Activated CD4-positive, alpha-beta T cell treated with anti-CD3 and anti-CD28 coated beads, Interleukin-2, amount 50 U/mL, for 48 hours (primary cell): ENCODE results near the gene PPP1R15A.
"Not testable (repeated sequence)": the region's sequence is repeated elsewhere in the genome, so short reads cannot be mapped to it uniquely, and the experiment has no call there.

ENCODE experiments used
- DNase-seq, 2 experiments: peaks; one replicate each; pipeline ENCODE4 v3.0.0-alpha.2; 2020

PPP1R15A gene

DNA sequence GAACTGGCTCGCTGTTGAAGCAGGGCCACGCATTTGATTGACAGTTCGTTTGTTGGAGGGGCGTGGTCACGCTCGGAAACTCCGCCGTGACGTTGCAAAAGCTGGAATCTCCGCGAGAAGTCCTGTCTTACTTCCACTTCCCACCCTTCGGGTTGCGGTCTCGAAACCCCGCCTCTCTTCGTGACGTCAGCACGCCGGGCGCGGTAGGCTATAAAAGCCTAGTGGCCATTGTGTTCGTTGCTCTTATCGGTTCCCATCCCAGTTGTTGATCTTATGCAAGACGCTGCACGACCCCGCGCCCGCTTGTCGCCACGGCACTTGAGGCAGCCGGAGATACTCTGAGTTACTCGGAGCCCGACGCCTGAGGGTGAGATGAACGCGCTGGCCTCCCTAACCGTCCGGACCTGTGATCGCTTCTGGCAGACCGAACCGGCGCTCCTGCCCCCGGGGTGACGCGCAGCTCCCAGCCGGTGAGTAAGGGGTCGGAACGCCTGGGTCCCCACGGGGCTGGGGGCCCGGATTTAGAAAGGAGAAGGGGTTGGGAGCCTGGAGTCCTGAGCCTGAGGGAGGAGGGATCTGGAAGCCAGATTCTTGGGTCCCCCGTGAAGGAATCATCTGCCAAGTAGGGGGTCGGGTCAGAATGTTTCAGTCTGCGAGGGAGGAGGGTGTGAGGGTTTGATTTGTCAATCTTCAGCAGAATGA lies at the start of gene PPP1R15A:
Gene PPP1R15A, plus strand, starts transcription at position 240 of the 702 bp plus-strand sequence. CDS start 813 bp downstream, outside the sequence.
- peak; percentile 99 to 100 for DNase-seq

DNA sequence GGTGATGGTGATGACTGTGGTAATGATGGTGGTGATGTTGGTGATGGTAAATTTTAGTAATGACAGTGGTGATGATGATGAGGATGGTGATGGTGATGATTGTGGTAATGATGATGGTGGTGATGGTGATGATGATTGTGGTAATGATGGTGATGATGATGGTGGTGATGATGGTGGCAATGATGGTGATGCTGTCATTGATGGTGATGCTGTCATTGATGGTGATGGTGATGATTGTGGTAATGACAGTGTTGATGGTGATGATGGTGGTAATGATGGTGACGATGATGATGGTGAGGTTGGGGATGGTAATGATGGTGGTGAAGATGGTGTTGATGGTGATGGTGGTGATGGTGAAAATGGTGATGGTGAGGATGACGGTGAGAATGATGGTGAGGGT lies 49.7 kb upstream of the PPP1R15A start:
- no peak for DNase-seq

- no peak for DNase-seq
Observed at GRCh38 chr19:48826606-48827020, 45.6 kb upstream of the PPP1R15A start.

DNA sequence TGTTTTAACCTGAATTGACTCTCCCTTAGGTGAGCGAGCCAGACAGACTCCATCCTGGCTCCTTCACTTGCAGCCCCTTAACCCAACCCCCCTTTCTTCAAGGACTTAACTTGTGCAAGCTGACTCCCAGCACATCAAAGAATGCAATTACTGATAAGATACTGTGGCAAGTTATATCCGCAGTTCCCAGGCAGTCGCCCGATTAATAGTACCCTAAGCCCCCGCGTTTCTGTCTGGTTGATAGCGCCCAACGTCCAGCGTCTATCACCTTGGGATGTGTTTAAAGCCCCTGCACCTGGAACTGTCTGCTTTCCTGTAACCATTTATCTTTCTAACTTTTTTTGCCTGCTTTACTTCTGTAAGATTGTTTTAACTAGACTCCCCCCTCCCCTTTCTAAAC lies 42.1 kb upstream of the PPP1R15A start:
- no peak for DNase-seq

GRCh38 chr19:48830965-48831364 lies 41.3 kb upstream of the PPP1R15A start:
- no peak for DNase-seq

- DNase-seq = no peak
Observed at GRCh38 chr19:48833049-48833448, 39.2 kb upstream of the PPP1R15A start.

- no peak for DNase-seq
Observed at GRCh38 chr19:48833977-48834376, 38.2 kb upstream of the PPP1R15A start.

DNA sequence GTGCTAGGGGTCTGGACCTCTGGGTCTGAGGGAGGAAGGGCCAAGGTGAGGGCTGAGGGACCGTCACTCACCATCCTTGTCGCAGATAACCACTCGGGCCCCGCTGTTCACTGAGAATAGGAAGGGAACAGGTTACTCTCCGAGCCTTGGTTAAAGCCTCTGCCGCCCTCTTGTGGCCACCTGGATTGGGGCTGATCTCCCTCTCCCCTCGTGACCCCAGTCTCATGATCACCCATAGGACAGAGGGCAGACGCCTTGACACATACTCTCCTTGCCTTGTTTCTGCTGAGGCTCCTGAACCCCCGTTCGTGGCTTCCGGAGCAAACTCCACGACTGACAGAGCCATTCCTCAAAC lies 36.5 kb upstream of the PPP1R15A start:
- peak; percentile 99 for DNase-seq

GRCh38 chr19:48836089-48837017 lies 35.9 kb upstream of the PPP1R15A start, which contains the start of gene HSD17B14:
HSD17B14 (minus strand) TSS chr19:48836491; CDS start chr19:48836411, 80 bp downstream.
- no peak for DNase-seq

GRCh38 chr19:48837051-48837524 lies 35.1 kb upstream of the PPP1R15A start:
- peak; percentile 79 to 85 for DNase-seq

GRCh38 chr19:48837687-48838086 lies 34.5 kb upstream of the PPP1R15A start:
- no peak for DNase-seq

DNA sequence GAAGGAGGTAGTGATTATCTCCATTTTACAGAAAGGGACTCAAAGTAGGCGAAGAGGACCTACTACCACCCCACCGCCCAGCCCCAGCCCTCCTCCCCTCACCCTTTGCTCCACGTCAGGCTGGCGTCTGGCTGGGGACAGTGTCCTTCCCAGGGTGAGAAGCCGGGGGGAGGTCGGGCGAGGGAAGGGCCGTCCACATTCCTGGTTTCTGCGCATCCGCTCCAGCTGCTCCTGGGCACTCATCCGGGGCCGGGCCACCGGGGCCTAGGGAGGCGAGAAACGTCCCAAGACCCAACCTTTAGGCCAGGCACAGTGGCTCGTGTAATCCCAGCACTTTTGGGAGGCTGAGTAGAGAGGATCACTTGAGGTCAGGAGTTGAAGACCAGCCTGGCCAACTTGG lies 31.2 kb upstream of the PPP1R15A start:
- no peak for DNase-seq

DNA sequence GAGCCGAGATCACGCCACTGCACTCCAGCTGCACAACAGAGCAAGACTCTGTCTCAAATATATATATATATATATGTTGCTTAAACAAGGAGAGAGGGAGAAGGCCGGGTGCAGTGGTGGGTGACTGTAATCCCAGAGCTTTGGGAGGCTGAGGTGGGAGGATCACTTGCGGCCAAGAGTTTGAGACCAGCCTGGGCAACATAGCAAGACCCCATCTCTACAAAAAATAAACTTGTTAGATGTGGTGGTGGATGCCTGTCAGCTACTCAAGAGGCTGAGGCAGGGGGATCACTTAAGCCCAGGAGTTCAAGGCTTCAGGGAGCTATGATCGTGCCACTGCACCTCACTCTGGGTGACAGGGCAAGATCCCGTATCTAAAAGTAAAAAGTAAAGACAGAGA lies 30.6 kb upstream of the PPP1R15A start:
- no peak for DNase-seq

GRCh38 chr19:48842789-48843162 lies 29.4 kb upstream of the PPP1R15A start:
- peak; percentile 43 to 60 for DNase-seq

- DNase-seq = no peak
Observed at GRCh38 chr19:48844472-48844871, 27.7 kb upstream of the PPP1R15A start.

DNA sequence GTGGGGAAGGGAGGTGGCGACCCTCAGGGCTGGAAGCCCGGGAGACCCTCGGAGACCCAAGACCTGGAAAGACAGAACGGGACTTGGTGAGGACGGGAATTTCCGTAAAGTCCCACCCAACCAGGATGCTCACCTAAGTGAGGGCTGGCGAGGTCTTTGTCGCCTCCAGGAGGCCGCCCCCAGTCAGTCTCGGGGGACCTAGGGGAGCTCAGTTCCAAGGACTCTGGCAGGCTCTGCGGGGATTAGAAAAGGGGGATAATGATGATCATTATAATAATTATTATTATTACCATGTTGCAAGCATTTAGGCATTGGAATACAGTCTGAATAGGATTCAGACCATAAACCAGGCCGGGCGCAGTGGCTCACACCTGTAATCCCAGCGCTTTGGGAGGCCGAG lies 26.8 kb upstream of the PPP1R15A start:
- no peak for DNase-seq

DNA sequence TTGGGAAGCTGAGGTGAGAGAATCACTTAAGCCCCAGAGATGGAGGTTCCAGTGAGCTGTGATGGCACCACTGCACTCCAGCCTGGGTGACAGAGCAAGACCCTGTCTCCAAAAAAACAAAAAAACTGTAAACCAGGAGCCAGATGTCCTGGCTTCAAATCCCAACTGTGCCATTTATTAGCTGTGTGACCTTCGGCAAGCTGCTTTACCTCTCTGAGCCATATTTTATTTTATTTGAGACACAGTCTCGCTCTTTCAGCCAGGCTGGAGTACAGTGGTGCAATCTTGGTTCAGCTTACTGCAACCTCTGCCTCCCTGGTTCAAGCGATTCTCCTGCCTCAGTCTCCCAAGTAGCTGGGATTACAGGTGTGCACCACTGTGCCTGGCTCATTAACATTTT lies 25.6 kb upstream of the PPP1R15A start:
- not testable (repeated sequence) for DNase-seq

DNA sequence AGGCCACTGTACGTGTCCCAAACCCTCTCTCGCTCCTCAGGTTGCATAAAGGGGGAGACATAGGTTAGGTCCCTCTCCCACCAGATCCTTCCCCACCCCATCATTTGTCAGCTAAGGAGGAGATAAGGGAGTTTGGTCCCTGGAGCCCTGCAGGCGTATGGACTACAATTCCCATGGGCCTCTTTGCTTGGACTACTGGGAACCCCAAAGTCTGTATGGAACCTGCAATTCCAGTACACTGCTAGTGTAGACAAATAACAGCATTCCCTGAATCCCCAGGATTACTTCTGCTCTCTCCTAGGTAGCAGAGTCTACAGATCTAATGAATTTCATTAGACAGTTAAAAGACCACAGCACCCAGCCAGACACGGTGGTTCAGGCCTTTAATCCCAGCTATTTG lies 19.9 kb upstream of the PPP1R15A start:
- DNase-seq = no peak

GRCh38 chr19:48853483-48853882 lies 18.7 kb upstream of the PPP1R15A start:
- no peak for DNase-seq

- no peak for DNase-seq
Observed at GRCh38 chr19:48854103-48854502, 18.1 kb upstream of the PPP1R15A start.

DNA sequence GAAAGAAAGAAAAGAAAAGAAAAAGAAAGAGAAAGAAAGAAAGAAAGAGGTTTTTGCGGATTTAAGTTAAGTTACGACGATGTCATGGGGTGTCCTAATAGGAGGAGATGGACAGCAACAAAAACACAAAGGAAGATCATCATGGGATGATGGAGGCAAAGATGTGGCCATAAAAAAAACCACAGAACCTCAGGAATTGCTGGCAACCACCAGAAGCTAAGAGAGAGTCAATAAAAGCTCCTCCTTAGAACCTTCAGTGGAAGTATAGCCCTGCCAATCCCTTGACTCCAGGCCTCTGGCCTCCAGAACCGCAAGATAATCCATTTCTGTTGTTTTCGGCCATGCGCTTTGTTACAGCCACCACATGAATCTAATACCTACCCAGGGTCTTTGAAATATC lies 15.3 kb upstream of the PPP1R15A start:
- no peak for DNase-seq

DNA sequence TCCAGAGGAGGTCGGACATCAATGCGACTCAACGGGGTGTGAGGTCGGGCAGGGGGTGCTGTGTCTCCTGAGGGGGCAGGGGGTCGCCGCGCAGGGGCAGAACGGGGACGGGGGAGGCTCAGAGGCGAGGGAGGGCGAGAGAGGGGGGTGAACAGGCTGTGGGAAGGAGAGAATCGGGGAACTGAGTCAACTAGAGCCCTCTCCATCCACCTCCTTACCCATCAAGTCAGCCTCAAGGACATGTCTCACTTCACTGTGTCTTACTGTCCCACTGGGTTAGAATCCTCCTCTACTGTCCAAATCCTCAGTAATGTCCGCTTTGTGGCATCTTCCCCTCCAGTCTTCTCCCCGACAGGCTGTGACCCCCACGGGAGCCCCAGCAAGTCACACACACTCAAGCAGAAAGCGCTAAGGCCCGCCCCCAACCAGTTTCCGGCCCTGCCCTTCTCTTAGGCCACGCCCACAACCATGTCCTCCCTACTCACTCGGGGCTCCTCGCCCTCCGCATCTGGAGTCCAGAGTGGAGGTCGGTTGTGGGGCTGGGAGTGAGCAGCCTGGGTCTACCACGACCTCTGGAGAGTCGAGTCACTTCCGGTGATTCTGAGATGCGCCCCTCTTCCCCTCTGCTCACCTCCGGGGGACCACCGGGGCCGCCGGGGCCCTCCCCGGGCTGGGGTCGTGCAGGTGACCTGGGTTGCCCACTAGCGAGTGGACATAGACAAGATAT lies 13.1 kb upstream of the PPP1R15A start:
- DNase-seq = peak; percentile 81 to 86
